GM12891 (cell line): ENCODE data around the gene TMEM248.
A peak's percentile ranks its signal among the peaks of the same experiment; 100 is the strongest.

Source experiments
- DNase-seq: peaks from one replicate; pipeline ENCODE4 v3.0.0; 2011; ENCODE audit warnings: low spot score; ENCODE audit not compliant: insufficient read length
- FAIRE-seq: peaks from 2 replicates; lab custom pipeline; 2011; peaks lifted over from hg19 to GRCh38; lab: Jason Lieb, UNC
- PAX5 ChIP-seq: IDR thresholded peaks from 2 replicates; pipeline ENCODE4 v1.6.1; 2011; ENCODE audit warnings: low read length, moderate library complexity, mild to moderate bottlenecking; ENCODE audit not compliant: insufficient read depth, severe bottlenecking
- POLR2A ChIP-seq: IDR thresholded peaks from 2 replicates; pipeline ENCODE4 v1.6.1; 2011; ENCODE audit warnings: low read depth, low read length, control low read depth
- POLR2AphosphoS5 ChIP-seq: IDR thresholded peaks from 2 replicates; pipeline ENCODE4 v1.6.1; 2011; ENCODE audit warnings: low read depth, low read length, control low read depth
- POU2F2 ChIP-seq: IDR thresholded peaks from 2 replicates; pipeline ENCODE4 v1.6.1; 2011; ENCODE audit warnings: low read depth, mild to moderate bottlenecking, control low read depth, low read length, moderate library complexity
- SPI1 ChIP-seq: IDR thresholded peaks from 2 replicates; pipeline ENCODE4 v1.6.1; 2011; ENCODE audit warnings: low read depth, low read length, control low read depth
- TAF1 ChIP-seq: IDR thresholded peaks from 2 replicates; pipeline ENCODE4 v1.6.1; 2011; ENCODE audit warnings: low read depth, low read length, control low read depth

The TMEM248 gene

DNA sequence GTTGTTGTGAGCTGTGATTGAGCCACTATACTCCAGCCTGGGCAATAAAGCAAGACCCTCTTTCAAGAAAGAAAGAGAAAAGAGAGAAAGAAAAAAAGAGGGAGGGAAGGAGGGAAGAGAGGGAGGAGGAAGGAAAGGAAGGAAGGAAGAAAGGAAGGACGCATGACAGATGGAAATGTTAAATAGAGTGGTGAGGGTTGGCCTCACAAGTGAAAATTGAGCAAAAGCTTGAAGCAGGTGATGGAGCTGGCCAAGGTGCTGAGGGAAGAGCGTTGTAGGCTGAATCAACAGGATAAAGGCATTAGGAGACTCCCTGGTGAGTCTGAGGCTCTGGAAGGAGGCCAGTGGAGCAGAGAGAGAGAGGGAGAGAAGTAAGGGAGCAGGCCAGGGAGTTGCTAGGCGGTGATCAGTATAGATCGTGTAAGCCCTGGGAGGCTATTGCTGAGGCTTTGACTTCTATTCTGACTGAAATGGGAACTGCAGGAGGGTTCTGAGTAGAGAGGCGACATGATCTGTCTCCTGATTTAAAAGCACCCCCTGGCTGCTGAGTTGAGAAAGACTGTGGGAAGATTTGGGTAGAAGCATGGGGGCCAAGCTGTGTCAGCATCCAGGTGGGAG is 26.5 kb upstream of the TMEM248 start:
- FAIRE-seq (no peak), DNase-seq (no peak)
- TF ChIP-seq POU2F2 (no peak), SPI1 (peak; percentile 33; the same call in 1 of the 2 replicates)

DNA sequence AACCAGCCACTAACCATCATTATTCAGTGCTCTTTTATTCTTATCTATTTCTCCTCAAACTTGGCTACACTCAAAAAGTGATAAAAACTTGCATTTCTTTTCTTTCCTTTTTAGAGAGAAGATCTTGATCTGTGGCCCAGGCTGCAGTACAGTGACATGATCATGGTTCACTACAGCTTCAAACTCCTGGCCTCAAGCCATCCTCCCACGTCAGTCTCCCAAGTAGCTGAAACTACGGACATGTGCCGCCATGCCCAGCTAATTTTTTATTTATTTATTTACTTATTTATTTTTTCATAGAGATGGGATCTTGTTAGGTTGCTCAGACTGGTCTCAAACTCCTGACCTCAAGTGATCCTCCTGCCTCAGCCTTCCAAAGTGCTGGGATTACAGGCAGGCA is 24.6 kb upstream of the TMEM248 start:
- FAIRE-seq (no peak), DNase-seq (no peak)
- TF ChIP-seq PAX5: no peak
- no peak for TF ChIP-seq POU2F2
- TF ChIP-seq POLR2AphosphoS5: no peak
- TF ChIP-seq POLR2A: no peak
- TF ChIP-seq TAF1: no peak
- TF ChIP-seq SPI1: no peak

DNA sequence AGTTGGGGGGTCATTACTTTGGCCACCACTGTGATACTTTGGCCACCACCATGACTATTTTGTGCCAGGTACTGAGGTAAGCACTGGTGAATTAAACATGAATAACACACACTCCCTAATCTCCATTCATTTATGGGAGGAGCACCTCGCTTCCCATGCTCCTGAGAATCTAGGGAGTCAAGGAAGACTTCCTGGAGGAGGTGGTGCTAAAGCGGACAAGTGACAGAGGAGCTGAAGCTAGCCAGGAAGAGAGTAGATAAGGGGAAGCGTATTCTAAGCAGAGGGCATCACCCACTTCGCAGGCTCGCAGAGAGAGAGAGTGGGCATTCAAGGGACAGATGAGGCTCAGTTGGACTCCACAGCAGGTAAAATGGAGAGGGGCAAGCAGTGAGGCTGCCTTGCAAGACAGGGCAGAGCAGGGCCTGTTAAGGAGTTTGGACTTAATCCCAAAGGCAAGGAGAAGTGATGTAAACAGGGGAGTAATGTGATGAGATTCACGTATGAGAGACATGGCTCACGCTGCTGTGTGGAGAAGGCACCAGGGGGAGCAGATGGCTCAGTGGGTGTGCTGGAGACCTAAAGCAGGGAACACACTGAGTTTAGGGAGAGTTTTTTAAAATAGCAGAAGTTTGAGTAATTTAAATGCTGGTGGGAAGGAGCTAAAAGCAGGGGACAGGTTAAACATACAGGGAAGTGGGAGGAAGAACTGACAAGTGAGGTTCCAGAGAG is 21.3 kb upstream of the TMEM248 start:
- DNase-seq (no peak), FAIRE-seq (no peak)
- TF ChIP-seq PAX5: no peak
- TF ChIP-seq SPI1: no peak
- no peak for TF ChIP-seq TAF1
- no peak for TF ChIP-seq POLR2A
- TF ChIP-seq POLR2AphosphoS5: no peak
- no peak for TF ChIP-seq POU2F2

DNA sequence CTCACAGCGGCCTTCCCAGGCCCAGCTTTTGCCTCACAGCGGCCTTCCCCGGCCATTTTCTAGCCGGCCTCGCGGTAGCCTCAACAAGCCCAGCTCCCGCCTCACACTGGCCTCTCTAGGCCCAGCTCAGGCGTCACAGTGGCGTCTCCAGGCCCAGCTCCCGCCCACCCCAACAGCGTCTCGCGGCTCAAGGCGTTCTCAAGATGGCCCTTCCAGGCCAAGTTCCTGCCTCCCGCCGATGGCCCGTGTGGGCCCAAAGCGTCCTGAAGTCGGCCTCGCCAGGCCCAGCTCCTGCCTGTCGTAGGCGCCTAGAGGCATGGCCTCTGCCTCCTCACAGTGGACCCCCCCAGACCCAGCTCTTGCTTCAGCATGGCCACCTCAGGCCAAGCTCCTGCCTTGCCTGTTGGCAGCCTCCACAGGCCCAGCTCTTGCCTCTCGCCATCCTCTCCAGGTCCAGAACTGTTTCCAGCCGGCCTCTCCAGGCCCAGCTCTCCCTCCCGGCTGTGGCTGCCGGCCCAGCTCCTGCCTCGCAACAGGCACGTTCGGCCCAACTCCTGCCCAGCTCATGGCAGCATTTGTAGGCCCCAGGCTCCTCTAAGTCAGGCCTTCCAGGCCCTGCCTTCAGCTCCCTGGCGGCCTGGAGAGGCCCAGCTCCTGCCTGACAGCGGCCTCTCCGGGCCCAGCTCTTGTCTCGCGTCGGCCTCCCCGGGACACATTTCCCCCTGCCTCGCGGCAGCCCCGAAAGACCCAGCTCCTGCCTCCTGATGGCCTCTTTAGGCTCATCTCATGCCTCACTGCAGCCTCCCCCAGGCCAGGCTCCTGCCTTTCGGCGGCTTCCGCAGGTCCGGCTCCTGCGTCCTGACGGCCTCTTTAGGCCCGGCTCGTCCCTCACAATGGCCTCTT is 18.8 kb upstream of the TMEM248 start:
- no peak for TF ChIP-seq PAX5
- TF ChIP-seq POLR2AphosphoS5: no peak
- no peak for TF ChIP-seq POLR2A
- no peak for TF ChIP-seq POU2F2
- TF ChIP-seq SPI1: no peak
- no peak for TF ChIP-seq TAF1
- DNase-seq: no peak
- no peak for FAIRE-seq

DNA sequence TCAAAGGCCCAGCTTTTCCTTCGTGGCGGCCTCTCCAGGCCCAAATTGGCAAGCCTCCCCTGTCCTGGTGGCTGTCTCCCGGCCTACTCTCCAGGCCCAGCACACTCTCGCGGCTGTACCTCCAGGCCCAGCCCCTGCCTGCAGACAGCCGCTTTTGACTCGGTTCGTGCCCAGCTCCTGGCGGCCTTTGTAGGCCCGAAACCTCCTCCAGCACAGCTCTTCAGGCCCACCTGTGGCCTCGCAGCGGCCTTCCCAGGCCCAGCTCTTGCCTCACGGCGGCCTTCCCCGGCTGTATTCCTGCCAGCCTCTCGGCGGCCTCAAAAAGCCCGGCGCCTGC is 18.2 kb upstream of the TMEM248 start:
- no peak for TF ChIP-seq SPI1
- TF ChIP-seq TAF1: no peak
- no peak for TF ChIP-seq POLR2AphosphoS5
- no peak for TF ChIP-seq POLR2A
- no peak for TF ChIP-seq PAX5
- TF ChIP-seq POU2F2: no peak
- FAIRE-seq: no peak
- DNase-seq: no peak

DNA sequence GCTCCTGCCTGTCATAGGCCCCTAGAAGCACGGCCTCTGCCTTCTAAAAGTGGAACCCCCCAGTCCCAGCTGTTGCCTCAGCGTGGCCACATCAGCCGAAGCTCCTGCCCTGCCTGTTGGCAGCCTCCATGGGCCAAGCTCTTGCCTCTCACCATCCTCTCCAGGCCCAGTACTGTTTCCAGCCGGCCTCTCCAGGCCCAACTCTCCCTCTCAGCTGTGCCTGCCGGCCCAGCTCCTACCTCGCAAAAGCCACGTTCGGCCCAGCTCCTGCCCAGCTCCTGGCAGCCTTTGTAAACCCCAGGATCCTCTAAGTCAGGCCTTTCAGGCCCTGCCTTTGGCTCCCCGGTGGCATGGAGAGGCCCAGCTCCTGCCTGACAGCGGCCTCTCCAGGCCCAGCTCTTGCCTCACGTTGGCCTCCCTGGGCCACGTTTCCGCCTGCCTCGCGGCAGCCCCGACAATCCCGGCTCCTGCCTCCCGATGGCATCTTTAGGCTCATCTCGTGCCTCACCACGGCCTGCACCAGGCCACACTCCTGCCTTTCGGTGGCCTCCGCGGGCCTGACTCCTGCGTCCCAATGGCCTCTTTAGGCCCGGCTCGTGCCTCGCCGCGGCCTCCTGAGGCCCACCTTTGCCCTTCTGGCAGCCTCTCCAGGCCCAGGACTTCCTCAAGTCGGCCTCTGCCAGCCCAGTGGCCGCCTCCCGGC is 17.5 kb upstream of the TMEM248 start:
- FAIRE-seq: no peak
- no peak for TF ChIP-seq SPI1
- TF ChIP-seq TAF1: no peak
- no peak for TF ChIP-seq PAX5
- TF ChIP-seq POLR2AphosphoS5: no peak
- TF ChIP-seq POU2F2: no peak
- TF ChIP-seq POLR2A: no peak

DNA sequence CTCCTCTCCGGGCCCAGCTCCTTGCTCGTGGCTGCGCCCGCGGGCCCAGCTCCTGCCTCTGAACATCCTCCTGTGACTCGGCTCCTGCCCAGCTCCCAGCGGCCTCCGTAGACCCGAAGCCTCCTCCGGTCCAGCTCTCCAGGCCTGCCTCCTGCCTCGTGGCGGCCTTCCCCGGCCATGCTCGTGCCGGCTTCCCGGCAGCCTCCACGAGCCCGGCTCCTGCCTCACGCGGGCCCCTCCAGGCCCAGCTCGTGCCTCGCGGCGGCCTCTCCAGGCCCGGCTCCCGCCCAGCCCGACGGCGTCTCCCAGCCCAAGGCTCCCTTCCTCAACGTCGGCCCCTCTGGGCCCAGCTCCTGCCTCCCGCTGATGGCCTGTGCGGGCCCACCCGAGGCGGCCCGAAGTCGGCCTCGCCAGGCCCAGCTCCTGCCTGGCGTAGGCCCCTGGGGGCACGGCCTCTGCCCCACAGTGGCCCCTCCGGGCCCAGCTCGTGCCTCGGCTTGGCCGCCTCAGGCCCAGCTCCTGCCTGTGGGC is 16.9 kb upstream of the TMEM248 start:
- DNase-seq (no peak), FAIRE-seq (no peak)
- no peak for TF ChIP-seq POLR2A
- TF ChIP-seq POU2F2: no peak
- no peak for TF ChIP-seq SPI1
- TF ChIP-seq POLR2AphosphoS5: no peak
- TF ChIP-seq PAX5: no peak
- TF ChIP-seq TAF1: no peak

More for the DNA sequence above, 17.5 kb upstream of the TMEM248 start:
- DNase-seq: no peak

DNA sequence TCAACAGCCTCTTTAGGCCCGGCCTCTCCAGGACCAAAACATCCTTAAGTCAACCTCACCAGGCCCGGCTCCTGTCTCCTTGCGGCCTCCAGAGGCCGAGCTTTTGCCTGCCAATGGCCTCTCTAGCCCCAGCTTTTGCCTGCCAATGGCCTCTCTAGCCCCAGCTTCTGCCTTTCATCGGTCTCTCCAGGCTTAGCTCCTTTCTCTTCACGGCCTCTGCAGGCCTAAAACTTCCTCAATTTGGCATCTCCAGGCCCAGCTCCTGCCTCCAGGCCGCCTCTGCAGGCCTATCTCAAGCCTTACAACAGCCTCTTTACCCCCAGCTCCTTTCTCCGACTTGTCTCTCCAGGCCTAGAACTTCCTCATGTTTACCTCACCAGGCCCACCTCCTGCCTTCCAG is 15.7 kb upstream of the TMEM248 start:
- DNase-seq: no peak
- FAIRE-seq: no peak
- TF ChIP-seq POLR2AphosphoS5: no peak
- TF ChIP-seq POU2F2: no peak
- no peak for TF ChIP-seq POLR2A
- no peak for TF ChIP-seq TAF1
- no peak for TF ChIP-seq SPI1
- no peak for TF ChIP-seq PAX5

DNA sequence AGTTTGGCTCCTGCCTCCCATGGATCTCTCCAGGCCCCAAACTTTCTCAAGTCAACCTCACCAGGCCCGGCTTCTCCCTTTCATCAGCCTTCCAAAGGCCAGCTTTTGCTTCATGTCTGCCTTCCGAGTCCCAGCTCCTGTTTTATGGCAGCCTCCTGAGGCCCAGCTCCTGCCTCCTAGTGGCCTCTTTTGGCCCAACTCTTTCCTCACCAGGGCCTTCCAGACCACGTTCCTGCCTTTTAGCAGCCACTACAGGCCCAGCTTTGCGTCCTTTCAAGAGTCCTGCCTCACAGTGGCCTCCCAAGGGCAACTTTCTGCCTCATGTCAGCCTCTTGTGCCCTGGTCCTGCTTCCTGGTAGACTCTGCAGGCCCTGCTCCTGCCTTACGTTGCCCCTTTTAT is 15.3 kb upstream of the TMEM248 start:
- DNase-seq: no peak
- FAIRE-seq: no peak
- TF ChIP-seq TAF1 (no peak), SPI1 (no peak), POLR2AphosphoS5 (no peak), POU2F2 (no peak), POLR2A (no peak), PAX5 (no peak)
